ENCODE measurements around the gene CD6. TPM values are rescaled to one million over a fixed set of nuclear protein-coding genes. Genes with fewer than 3 reads are reported as not detected.

Gene CD6
- total RNA-seq, 1 experiment from 2014 or later: not detected

GRCh38 chr11:61034704-61035525 is 63.4 kb downstream of the CD6 start:
- no peak overlapping the region; a peak in 1 of 7 replicates for H3K27ac Mint-ChIP-seq
- no peak overlapping the region for H3K9ac ChIP-seq (ENCODE audit: extremely low read depth, insufficient read length, low read length)
- H3K18ac ChIP-seq (ENCODE audit: insufficient read length, low read depth, low read length): no peak overlapping the region
- H4K5ac ChIP-seq (ENCODE audit: insufficient read length, low read depth, low read length): no peak overlapping the region
- H2AK5ac ChIP-seq (ENCODE audit: insufficient read length, low read length): no peak overlapping the region
- no peaks in the 10 kb centered on the region for H3K27me3 ChIP-seq (ENCODE audit: insufficient read depth, low read length)
- H3K4me1 ChIP-seq (ENCODE audit: insufficient read depth, low read length): no peaks in the 10 kb centered on the region
- no peaks in the 10 kb centered on the region for H4K20me1 ChIP-seq (ENCODE audit: control insufficient read depth, insufficient read depth, insufficient read length)
- no peak overlapping the region for H3T11ph ChIP-seq (ENCODE audit: low read length)
- H3K4me2 ChIP-seq (ENCODE audit: insufficient read depth, insufficient read length, low read length): no peak overlapping the region
- no peak overlapping the region for H2BK15ac ChIP-seq (ENCODE audit: low read depth, low read length)
- TF ChIP-seq CTCF (conservative IDR thresholded peaks at IDR 0.05): no peak; the same call in 2 of the 3 replicates
- H2BK5ac ChIP-seq (ENCODE audit: insufficient read length, low read length): no peak overlapping the region
- WGBS (ENCODE audit: extremely low coverage, insufficient read length, low lambda C conversion rate): no CpG with 5 or more reads among the region's 15 CpGs
- H3K14ac ChIP-seq (ENCODE audit: insufficient read depth, low read length): no peak overlapping the region
- no peak overlapping the region for H4K8ac ChIP-seq (replicated peaks; ENCODE audit: insufficient read length, low read depth, low read length)
- no peaks in the 10 kb centered on the region for H3K36me3 Mint-ChIP-seq (ENCODE audit: insufficient read depth in 1 of 3, low read depth in 3 of 3)
- H3K79me1 ChIP-seq (ENCODE audit: insufficient read depth, low read depth, low read length, poor library complexity, severe bottlenecking): no peaks in the 10 kb centered on the region
- no peaks in the 10 kb centered on the region for H3K4me1 Mint-ChIP-seq
- no peak overlapping the region for H2BK12ac ChIP-seq (ENCODE audit: insufficient read length, low read depth, low read length)
- no peak overlapping the region for H3K23ac ChIP-seq (ENCODE audit: insufficient read length, low read depth, low read length)
- no peaks in the 10 kb centered on the region for H3K23me2 ChIP-seq (ENCODE audit: insufficient read length, low read depth, low read length, poor library complexity, severe bottlenecking)
- H3K9me3 Mint-ChIP-seq: no peaks in the 10 kb centered on the region
- no peak overlapping the region for H2AFZ ChIP-seq (ENCODE audit: low read length)
- no peak for DNase-seq
- H3K56ac ChIP-seq (ENCODE audit: insufficient read length, low read depth, low read length): no peak overlapping the region
- no peak overlapping the region for H3K4me3 Mint-ChIP-seq
- H4K91ac ChIP-seq (ENCODE audit: insufficient read length, low read depth, low read length): no peak overlapping the region
- H3K9me3 ChIP-seq (ENCODE audit: control insufficient read depth, low read depth, low read length): no peaks in the 10 kb centered on the region
- H3K27ac ChIP-seq (ENCODE audit: insufficient read length, low read depth, low read length): no peak overlapping the region
- no peak overlapping the region for H3K4ac ChIP-seq (ENCODE audit: low read depth, low read length)
- no peak overlapping the region for H2BK20ac ChIP-seq (ENCODE audit: low read depth, low read length, poor library complexity, severe bottlenecking)
- no peaks in the 10 kb centered on the region for H3K79me2 ChIP-seq (ENCODE audit: insufficient read depth, low read length)
- peaks cover 25% of the 10 kb centered on the region for H3K27me3 Mint-ChIP-seq (ENCODE audit: low read depth)
- no peak overlapping the region for H2BK120ac ChIP-seq (ENCODE audit: low read depth, low read length, poor library complexity, severe bottlenecking)

Measured in H9 (cell line).